BLaER1 (cell line): ENCODE data around the gene BICD1.

Experiments used
- H3K27ac ChIP-seq: shearing (Covaris generic); formaldehyde crosslinking; 2 replicates; pipeline ENCODE4 v1.8.1; 2022
- H3K27me3 ChIP-seq: shearing (Covaris generic); formaldehyde crosslinking; 2 replicates; pipeline ENCODE4 v1.8.1; 2022
- H3K36me3 ChIP-seq: shearing (Covaris generic); formaldehyde crosslinking; 2 replicates; pipeline ENCODE4 v1.8.1; 2022
- H3K4me1 ChIP-seq: shearing (Covaris generic); formaldehyde crosslinking; 2 replicates; pipeline ENCODE4 v1.8.1; 2022
- H3K4me2 ChIP-seq: shearing (Covaris generic); formaldehyde crosslinking; 2 replicates; pipeline ENCODE4 v1.8.1; 2022
- H3K4me3 ChIP-seq: shearing (Covaris generic); formaldehyde crosslinking; 2 replicates; pipeline ENCODE4 v1.8.1; 2022
- H3K9ac ChIP-seq: shearing (Covaris generic); formaldehyde crosslinking; 2 replicates; pipeline ENCODE4 v1.8.1; 2022
- H3K9me3 ChIP-seq: shearing (Covaris generic); formaldehyde crosslinking; 2 replicates; pipeline ENCODE4 v1.8.1; 2022
- H4K20me1 ChIP-seq: shearing (Covaris generic); formaldehyde crosslinking; 2 replicates; pipeline ENCODE4 v1.8.1; 2022
- Cebpa-rat ChIP-seq: shearing (Covaris generic); IDR thresholded peaks from 2 replicates; pipeline ENCODE4 v1.8.1; 2022

The BICD1 gene

GRCh38 chr12:32106517-32107358 is at the start of gene BICD1:
TSS of gene BICD1 (plus strand) at chr12:32106847. CDS start at chr12:32107332, 485 bp downstream.
- Histone ChIP-seq H3K9me3 (no peaks in the 10 kb centered on the region), H3K36me3 (peaks cover under 1% of the 10 kb centered on the region; the same call in 1 of the 2 replicates), H4K20me1 (0 out of 2 replicates have a peak, but pooled peaks cover 12% of the 10 kb centered on the region), H3K9ac (peak within 1 kb of the TSS; percentile 94), H3K4me2 (peak within 1 kb of the TSS; percentile 88), H3K27me3 (no peaks in the 10 kb centered on the region), H3K4me1 (peaks cover 55% of the 10 kb centered on the region), H3K27ac (peak within 1 kb of the TSS; percentile 91), H3K4me3 (peak within 1 kb of the TSS; percentile 96)
- no peak for TF ChIP-seq Cebpa-rat

DNA sequence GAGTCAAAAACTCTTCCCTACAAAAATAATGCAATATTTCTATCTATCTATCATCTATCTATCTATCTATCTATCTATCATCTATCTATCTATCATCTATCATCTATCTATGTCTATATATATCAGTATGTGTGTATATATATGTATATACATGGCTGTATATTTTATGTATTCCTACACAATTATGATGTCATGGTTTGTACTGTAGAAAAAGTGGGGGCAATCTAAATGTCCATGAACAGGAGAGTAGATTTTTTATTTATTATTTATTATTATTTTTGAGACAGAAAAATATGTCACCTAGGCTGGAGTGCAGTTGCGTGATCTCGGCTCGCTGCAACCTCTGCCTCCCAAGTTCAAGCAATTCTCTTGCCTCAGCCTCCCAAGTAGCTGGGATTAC is 45.6 kb upstream of the BICD1 start:
- H3K9me3 ChIP-seq = no peaks in the 10 kb centered on the region
- H3K27ac ChIP-seq = no peak overlapping the region
- no peak overlapping the region for H3K9ac ChIP-seq
- no peaks in the 10 kb centered on the region for H3K36me3 ChIP-seq
- TF ChIP-seq Cebpa-rat = no peak
- no peaks in the 10 kb centered on the region for H3K27me3 ChIP-seq
- no peak overlapping the region for H3K4me3 ChIP-seq
- no peaks in the 10 kb centered on the region for H4K20me1 ChIP-seq
- H3K4me2 ChIP-seq = no peak overlapping the region
- no peaks in the 10 kb centered on the region for H3K4me1 ChIP-seq

- H3K27ac ChIP-seq = no peak overlapping the region
- H3K4me1 ChIP-seq = no peaks in the 10 kb centered on the region
- no peaks in the 10 kb centered on the region for H4K20me1 ChIP-seq
- H3K9ac ChIP-seq = no peak overlapping the region
- no peaks in the 10 kb centered on the region for H3K27me3 ChIP-seq
- no peak for TF ChIP-seq Cebpa-rat
- H3K4me3 ChIP-seq = no peak overlapping the region
- H3K9me3 ChIP-seq = no peaks in the 10 kb centered on the region
- no peak overlapping the region for H3K4me2 ChIP-seq
- no peaks in the 10 kb centered on the region for H3K36me3 ChIP-seq
Observed at GRCh38 chr12:32062881-32063280, 43.8 kb upstream of the BICD1 start.

DNA sequence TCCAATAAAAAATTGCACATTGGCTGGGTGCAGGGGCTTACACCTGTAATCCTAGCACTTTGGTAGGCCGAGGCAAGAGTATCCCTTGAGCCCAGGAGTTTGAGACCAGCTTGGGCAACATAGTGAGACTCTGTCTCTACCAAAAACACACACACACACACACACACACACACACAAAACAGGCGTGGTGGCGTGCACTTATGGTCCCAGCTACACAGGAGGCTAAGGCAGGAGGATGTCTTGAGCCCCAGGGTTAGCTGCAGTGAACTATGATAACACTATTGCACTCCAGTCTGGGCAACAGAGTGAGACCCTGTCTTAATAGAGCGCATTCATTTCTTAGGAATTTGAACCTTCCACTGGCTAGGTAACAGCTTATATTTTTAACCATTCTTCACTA is 42.9 kb upstream of the BICD1 start:
- no peak for TF ChIP-seq Cebpa-rat
- Histone ChIP-seq H3K36me3 (no peaks in the 10 kb centered on the region), H3K9me3 (no peaks in the 10 kb centered on the region), H3K4me1 (no peaks in the 10 kb centered on the region), H3K4me3 (no peak overlapping the region), H4K20me1 (no peaks in the 10 kb centered on the region), H3K9ac (no peak overlapping the region), H3K27me3 (no peaks in the 10 kb centered on the region), H3K4me2 (no peak overlapping the region), H3K27ac (no peak overlapping the region)

DNA sequence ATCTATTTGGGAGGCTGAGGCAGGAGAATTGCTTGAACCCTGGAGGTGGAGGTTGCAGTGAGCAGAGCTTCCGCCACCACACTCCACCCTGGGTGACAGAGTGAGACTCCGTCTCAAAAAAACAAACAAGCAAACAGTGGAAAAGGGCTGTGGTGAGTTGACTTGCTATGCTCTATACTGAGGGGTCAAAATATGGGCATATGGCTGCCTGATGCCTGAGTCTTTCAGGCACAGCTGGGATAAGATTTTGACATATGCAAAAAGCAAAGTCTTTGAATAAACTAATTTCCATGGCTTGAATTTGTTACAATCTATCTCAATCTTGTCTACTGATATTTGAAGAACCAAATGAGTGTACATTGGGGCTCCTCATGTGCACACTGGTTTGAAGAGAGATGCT is 40.4 kb upstream of the BICD1 start:
- H3K27ac ChIP-seq = no peak overlapping the region
- H3K36me3 ChIP-seq = no peaks in the 10 kb centered on the region
- TF ChIP-seq Cebpa-rat = no peak
- no peak overlapping the region for H3K4me2 ChIP-seq
- no peaks in the 10 kb centered on the region for H3K4me1 ChIP-seq
- no peak overlapping the region for H3K4me3 ChIP-seq
- no peaks in the 10 kb centered on the region for H3K27me3 ChIP-seq
- H3K9ac ChIP-seq = no peak overlapping the region
- H4K20me1 ChIP-seq = no peaks in the 10 kb centered on the region
- H3K9me3 ChIP-seq = no peaks in the 10 kb centered on the region

DNA sequence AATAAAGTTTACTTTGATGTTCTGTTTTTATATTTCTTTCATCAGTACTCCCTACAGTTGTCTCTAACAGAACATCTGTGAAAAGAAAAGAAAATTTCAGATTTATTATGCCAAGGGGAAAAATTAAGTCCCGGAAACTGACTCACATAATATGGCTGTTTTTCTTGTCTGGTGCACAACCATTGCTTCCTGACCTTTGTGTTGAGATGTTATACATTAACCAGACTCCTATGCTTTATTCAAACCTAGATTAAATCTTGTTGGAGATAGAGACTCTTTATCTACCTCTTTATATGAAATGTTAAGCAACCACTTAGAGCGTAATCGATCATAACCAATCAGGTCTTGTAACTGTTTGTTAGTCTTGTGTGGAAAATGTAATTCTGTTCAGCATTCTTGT is 37.6 kb upstream of the BICD1 start:
- Histone ChIP-seq H3K4me1 (no peaks in the 10 kb centered on the region), H3K9me3 (peaks cover 4% of the 10 kb centered on the region; the same call in 1 of the 2 replicates), H3K4me3 (no peak overlapping the region), H3K36me3 (no peaks in the 10 kb centered on the region), H4K20me1 (no peaks in the 10 kb centered on the region), H3K9ac (no peak overlapping the region), H3K27ac (no peak overlapping the region), H3K27me3 (no peaks in the 10 kb centered on the region), H3K4me2 (no peak overlapping the region)
- no peak for TF ChIP-seq Cebpa-rat

GRCh38 chr12:32069731-32070130 is 36.9 kb upstream of the BICD1 start:
- no peak overlapping the region for H3K9ac ChIP-seq
- H3K4me3 ChIP-seq = no peak overlapping the region
- no peaks in the 10 kb centered on the region for H4K20me1 ChIP-seq
- H3K4me1 ChIP-seq = no peaks in the 10 kb centered on the region
- H3K36me3 ChIP-seq = no peaks in the 10 kb centered on the region
- H3K9me3 ChIP-seq = peaks cover 5% of the 10 kb centered on the region; the same call in 1 of the 2 replicates
- H3K4me2 ChIP-seq = no peak overlapping the region
- no peaks in the 10 kb centered on the region for H3K27me3 ChIP-seq
- no peak for TF ChIP-seq Cebpa-rat
- no peak overlapping the region for H3K27ac ChIP-seq

GRCh38 chr12:32070370-32070769 is 36.3 kb upstream of the BICD1 start:
- Histone ChIP-seq H3K27me3 (no peaks in the 10 kb centered on the region), H3K27ac (no peak overlapping the region), H3K4me1 (no peaks in the 10 kb centered on the region), H4K20me1 (no peaks in the 10 kb centered on the region), H3K4me3 (no peak overlapping the region), H3K9me3 (peaks cover 5% of the 10 kb centered on the region; the same call in 1 of the 2 replicates), H3K4me2 (no peak overlapping the region), H3K36me3 (no peaks in the 10 kb centered on the region), H3K9ac (no peak overlapping the region)
- TF ChIP-seq Cebpa-rat = no peak

- Histone ChIP-seq H3K9ac (no peak overlapping the region), H3K36me3 (no peaks in the 10 kb centered on the region), H3K4me1 (no peaks in the 10 kb centered on the region), H3K9me3 (peaks cover 5% of the 10 kb centered on the region; the same call in 1 of the 2 replicates), H4K20me1 (no peaks in the 10 kb centered on the region), H3K27me3 (no peaks in the 10 kb centered on the region), H3K4me3 (no peak overlapping the region), H3K4me2 (no peak overlapping the region), H3K27ac (no peak overlapping the region)
- no peak for TF ChIP-seq Cebpa-rat
Observed at GRCh38 chr12:32072102-32072501, 34.5 kb upstream of the BICD1 start.

DNA sequence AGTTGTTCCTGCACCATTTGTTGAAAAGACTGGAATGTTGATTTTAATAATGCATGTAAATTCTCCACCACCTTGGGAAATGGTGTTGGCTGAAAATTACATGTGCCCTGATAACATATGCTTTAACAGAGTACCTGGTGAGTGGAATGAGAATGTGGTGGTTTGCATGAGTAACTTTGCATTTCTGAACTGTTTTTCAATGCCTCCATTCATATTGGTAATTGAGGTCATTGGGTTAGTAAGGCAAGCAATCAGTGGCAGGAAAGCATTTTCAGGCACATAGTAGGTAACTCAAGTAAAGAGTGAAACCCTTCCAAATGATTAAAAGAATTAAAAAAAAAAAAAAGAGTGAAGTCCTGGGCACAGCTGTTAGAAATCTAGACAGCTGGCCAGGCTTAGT is 32.2 kb upstream of the BICD1 start:
- no peak overlapping the region for H3K27ac ChIP-seq
- TF ChIP-seq Cebpa-rat = no peak

More for the DNA sequence above, 32.2 kb upstream of the BICD1 start:
- no peaks in the 10 kb centered on the region for H3K27me3 ChIP-seq
- no peak overlapping the region for H3K9ac ChIP-seq
- no peak overlapping the region for H3K4me2 ChIP-seq
- no peaks in the 10 kb centered on the region for H3K4me1 ChIP-seq
- no peak overlapping the region for H3K4me3 ChIP-seq
- no peaks in the 10 kb centered on the region for H4K20me1 ChIP-seq
- peaks cover 5% of the 10 kb centered on the region; the same call in 1 of the 2 replicates for H3K9me3 ChIP-seq
- no peaks in the 10 kb centered on the region for H3K36me3 ChIP-seq
